Smooth muscle cell (in vitro differentiated cells): Measurements from ENCODE around the gene SNX18. TPM values are rescaled to one million over a fixed set of nuclear protein-coding genes. Genes with fewer than 3 reads are reported as not detected.
"Not testable (repeated sequence)": the region's sequence is repeated elsewhere in the genome, so short reads cannot be mapped to it uniquely, and the experiment has no call there.

Experiments used
- DNase-seq: peaks from one replicate; lab custom pipeline; 2025; ENCODE audit not compliant: unreplicated experiment; lab: John Stamatoyannopoulos, UW
- H2AFZ ChIP-seq: fragments of 200-600 bp; sonication (generic); 2 replicates; pipeline ENCODE4 v1.6.0; 2016; ENCODE audit warnings: antibody characterized with exemption, low read depth, mild to moderate bottlenecking
- H3F3A ChIP-seq: fragments of 200-600 bp; sonication (generic); 2 replicates; pipeline ENCODE4 v1.6.0; 2017; ENCODE audit warnings: antibody characterized with exemption, low read depth
- H3K27ac ChIP-seq: fragments of 200-600 bp; sonication (generic); 2 replicates; pipeline ENCODE4 v1.5.1; 2016; ENCODE audit warnings: low read depth, mild to moderate bottlenecking
- H3K27me3 ChIP-seq: fragments of 200-600 bp; sonication (generic); 2 replicates; pipeline ENCODE4 v1.6.1; 2016; ENCODE audit warnings: low read depth, mild to moderate bottlenecking
- H3K36me3 ChIP-seq: fragments of 200-600 bp; sonication (generic); 2 replicates; pipeline ENCODE4 v1.5.1; 2016; ENCODE audit warnings: low read depth
- H3K4me1 ChIP-seq: fragments of 200-600 bp; sonication (generic); 2 replicates; pipeline ENCODE4 v1.5.1; 2016; ENCODE audit warnings: low read depth
- H3K4me2 ChIP-seq: fragments of 200-600 bp; sonication (generic); 2 replicates; pipeline ENCODE4 v1.6.0; 2016; ENCODE audit warnings: mild to moderate bottlenecking
- H3K4me3 ChIP-seq: fragments of 200-600 bp; sonication (generic); 2 replicates; pipeline ENCODE4 v1.5.1; 2016; ENCODE audit warnings: mild to moderate bottlenecking
- H3K79me2 ChIP-seq: fragments of 200-600 bp; sonication (generic); 2 replicates; pipeline ENCODE4 v1.6.0; 2016; ENCODE audit warnings: low read depth, mild to moderate bottlenecking
- H3K9ac ChIP-seq: fragments of 200-600 bp; sonication (generic); 2 replicates; pipeline ENCODE4 v1.6.0; 2016; ENCODE audit warnings: low read depth
- H3K9me3 ChIP-seq: fragments of 200-600 bp; sonication (generic); replicated peaks from 2 replicates; pipeline ENCODE4 v1.5.1; 2016; ENCODE audit warnings: low read depth
- H4K20me1 ChIP-seq: fragments of 200-600 bp; sonication (generic); 2 replicates; pipeline ENCODE4 v1.6.0; 2016; ENCODE audit warnings: low read depth
- CTCF ChIP-seq: fragments of 200-600 bp; sonication (generic); IDR thresholded peaks from 2 replicates; pipeline ENCODE4 v1.5.1; 2017; ENCODE audit warnings: borderline replicate concordance, mild to moderate bottlenecking, antibody characterized with exemption; ENCODE audit not compliant: insufficient read depth, poor library complexity, severe bottlenecking
- WGBS: methylation state at CpG from one replicate; pipeline ENCODE4 v1.1.7; 2016; ENCODE audit warnings: low lambda C conversion rate; 5-methylcytosine and 5-hydroxymethylcytosine counted together
- polyA plus RNA-seq: library from polyadenylated mRNA; unstranded; fragments of >200 nt; fragmentation: Nextera tagmentation; extraction: Ambion mirVana; gene quantifications from 2 replicates; pipeline ENCODE4 v1.2.1, GENCODE V29; 2016
- total RNA-seq: library from RNA; depleted of rRNA; stranded (reverse); fragments of >200 nt; gene quantifications from 2 replicates; pipeline ENCODE4 v1.2.3, GENCODE V29; 2014

The SNX18 gene
- total and polyA plus RNA-seq, 2 experiments from 2014 or later: 3.5 to 16.7 TPM

GRCh38 chr5:54534191-54535004 is 16.8 kb downstream of the SNX18 start:
- H3F3A ChIP-seq: peaks cover 5% of the 10 kb centered on the region
- H3K79me2 ChIP-seq: peaks cover 76% of the 10 kb centered on the region
- WGBS: 52% methylated on average over 4 of the region's 4 CpGs
- H2AFZ ChIP-seq: peak overlapping the region; percentile 40
- H4K20me1 ChIP-seq: peaks cover 70% of the 10 kb centered on the region
- H3K4me3 ChIP-seq: peak overlapping the region; percentile 10
- H3K27ac ChIP-seq: peak overlapping the region; percentile 80
- H3K27me3 ChIP-seq: no peaks in the 10 kb centered on the region
- H3K9me3 ChIP-seq: no peaks in the 10 kb centered on the region
- H3K4me1 ChIP-seq: peaks cover 11% of the 10 kb centered on the region
- H3K9ac ChIP-seq: peak overlapping the region; percentile 27
- no peaks in the 10 kb centered on the region for H3K36me3 ChIP-seq
- no peak for DNase-seq
- peak overlapping the region; percentile 71 for H3K4me2 ChIP-seq
- TF ChIP-seq CTCF: no peak

GRCh38 chr5:54535149-54535844 is 17.7 kb downstream of the SNX18 start:
- H3K9me3 ChIP-seq: no peaks in the 10 kb centered on the region
- DNase-seq: no peak
- no peaks in the 10 kb centered on the region for H3K36me3 ChIP-seq
- WGBS: 97% methylated on average over 4 of the region's 4 CpGs
- no peak overlapping the region for H2AFZ ChIP-seq
- no peak overlapping the region for H3K4me3 ChIP-seq
- H3F3A ChIP-seq: peaks cover 5% of the 10 kb centered on the region
- H3K9ac ChIP-seq: no peak overlapping the region
- H4K20me1 ChIP-seq: peaks cover 67% of the 10 kb centered on the region
- peaks cover 76% of the 10 kb centered on the region for H3K79me2 ChIP-seq
- no peak overlapping the region for H3K27ac ChIP-seq
- no peak for TF ChIP-seq CTCF
- no peak overlapping the region for H3K4me2 ChIP-seq
- H3K27me3 ChIP-seq: no peaks in the 10 kb centered on the region
- peaks cover 11% of the 10 kb centered on the region for H3K4me1 ChIP-seq

GRCh38 chr5:54536375-54536774 is 18.8 kb downstream of the SNX18 start:
- not testable (repeated sequence) for DNase-seq, H3K27me3 ChIP-seq, H3K9ac ChIP-seq, H3K27ac ChIP-seq, H3K4me2 ChIP-seq, H3K4me3 ChIP-seq, H3K9me3 ChIP-seq, H2AFZ ChIP-seq, H3F3A ChIP-seq, H3K36me3 ChIP-seq
- WGBS: over 99% methylated on average over 6 of the region's 6 CpGs
- Histone ChIP-seq H3K79me2 (peaks cover 78% of the 10 kb centered on the region), H3K4me1 (peaks cover 11% of the 10 kb centered on the region), H4K20me1 (peaks cover 60% of the 10 kb centered on the region)

GRCh38 chr5:54536861-54537260 is 19.3 kb downstream of the SNX18 start:
- not testable (repeated sequence) for H3K27ac ChIP-seq, H3K36me3 ChIP-seq, H3K4me2 ChIP-seq, H3F3A ChIP-seq, H3K9me3 ChIP-seq, H3K9ac ChIP-seq, H2AFZ ChIP-seq, DNase-seq, H3K27me3 ChIP-seq, H3K4me3 ChIP-seq
- Histone ChIP-seq H4K20me1 (peaks cover 58% of the 10 kb centered on the region), H3K79me2 (peaks cover 76% of the 10 kb centered on the region), H3K4me1 (peaks cover 11% of the 10 kb centered on the region)
- 99% methylated on average over 4 of the region's 4 CpGs for WGBS
